Putamen (tissue), 1 donor: ENCODE results near the gene DPH2.

Experiments
- DNase-seq: peaks from one replicate; pipeline ENCODE4 v3.0.0-alpha.2; 2016; ENCODE audit warnings: low spot score

The DPH2 gene

GRCh38 chr1:43984855-43985254, 15.0 kb downstream of the DPH2 start:
- no peak for DNase-seq

- DNase-seq = no peak
Observed at GRCh38 chr1:43985984-43986595, 16.3 kb downstream of the DPH2 start.

GRCh38 chr1:43986712-43987111, 16.9 kb downstream of the DPH2 start:
- DNase-seq = no peak

GRCh38 chr1:43987159-43987902, 17.5 kb downstream of the DPH2 start:
- DNase-seq = no peak

GRCh38 chr1:43990271-43991199, 20.7 kb downstream of the DPH2 start:
- no peak for DNase-seq

- no peak for DNase-seq
Observed at GRCh38 chr1:43991200-43991475, 21.3 kb downstream of the DPH2 start.

GRCh38 chr1:43991476-43992231, 21.8 kb downstream of the DPH2 start, which contains the start of gene CCDC24:
CCDC24 (plus strand) TSS chr1:43991599; CDS start chr1:43991879, 280 bp downstream.
- DNase-seq = no peak

- DNase-seq = no peak
Observed at GRCh38 chr1:43992232-43992995, 22.6 kb downstream of the DPH2 start.

GRCh38 chr1:43993206-43993914, 23.6 kb downstream of the DPH2 start:
- DNase-seq = no peak

GRCh38 chr1:43994071-43994470, 24.3 kb downstream of the DPH2 start:
- DNase-seq = no peak

- no peak for DNase-seq
Observed at GRCh38 chr1:43994794-43995790, 25.3 kb downstream of the DPH2 start.

GRCh38 chr1:43995984-43996732, 26.3 kb downstream of the DPH2 start:
- DNase-seq = no peak

GRCh38 chr1:43996733-43997115, 26.9 kb downstream of the DPH2 start:
- no peak for DNase-seq

- DNase-seq = no peak
Observed at GRCh38 chr1:43997295-43997999, 27.6 kb downstream of the DPH2 start.

- DNase-seq = no peak
Observed at GRCh38 chr1:43998000-43998378, 28.2 kb downstream of the DPH2 start.

- no peak for DNase-seq
Observed at GRCh38 chr1:43999455-43999854, 29.6 kb downstream of the DPH2 start.

- no peak for DNase-seq
Observed at GRCh38 chr1:44000122-44000665, 30.4 kb downstream of the DPH2 start.

GRCh38 chr1:44002165-44002564, 32.4 kb downstream of the DPH2 start:
- no peak for DNase-seq
